GM18505 (cell line): Measurements from ENCODE around the gene NANOS2.

Experiments used
- ATAC-seq: cut with Tn5 transposase; IDR thresholded peaks from one replicate; pipeline ENCODE4 v1.9.1; 2021; ENCODE audit not compliant: unreplicated experiment
- POLR2A ChIP-seq: IDR thresholded peaks from 4 replicates; pipeline ENCODE4 v1.6.1; 2011; ENCODE audit warnings: borderline replicate concordance; ENCODE audit not compliant: insufficient read depth, insufficient read length; ENCODE audit errors: extremely low read depth

The NANOS2 gene

DNA sequence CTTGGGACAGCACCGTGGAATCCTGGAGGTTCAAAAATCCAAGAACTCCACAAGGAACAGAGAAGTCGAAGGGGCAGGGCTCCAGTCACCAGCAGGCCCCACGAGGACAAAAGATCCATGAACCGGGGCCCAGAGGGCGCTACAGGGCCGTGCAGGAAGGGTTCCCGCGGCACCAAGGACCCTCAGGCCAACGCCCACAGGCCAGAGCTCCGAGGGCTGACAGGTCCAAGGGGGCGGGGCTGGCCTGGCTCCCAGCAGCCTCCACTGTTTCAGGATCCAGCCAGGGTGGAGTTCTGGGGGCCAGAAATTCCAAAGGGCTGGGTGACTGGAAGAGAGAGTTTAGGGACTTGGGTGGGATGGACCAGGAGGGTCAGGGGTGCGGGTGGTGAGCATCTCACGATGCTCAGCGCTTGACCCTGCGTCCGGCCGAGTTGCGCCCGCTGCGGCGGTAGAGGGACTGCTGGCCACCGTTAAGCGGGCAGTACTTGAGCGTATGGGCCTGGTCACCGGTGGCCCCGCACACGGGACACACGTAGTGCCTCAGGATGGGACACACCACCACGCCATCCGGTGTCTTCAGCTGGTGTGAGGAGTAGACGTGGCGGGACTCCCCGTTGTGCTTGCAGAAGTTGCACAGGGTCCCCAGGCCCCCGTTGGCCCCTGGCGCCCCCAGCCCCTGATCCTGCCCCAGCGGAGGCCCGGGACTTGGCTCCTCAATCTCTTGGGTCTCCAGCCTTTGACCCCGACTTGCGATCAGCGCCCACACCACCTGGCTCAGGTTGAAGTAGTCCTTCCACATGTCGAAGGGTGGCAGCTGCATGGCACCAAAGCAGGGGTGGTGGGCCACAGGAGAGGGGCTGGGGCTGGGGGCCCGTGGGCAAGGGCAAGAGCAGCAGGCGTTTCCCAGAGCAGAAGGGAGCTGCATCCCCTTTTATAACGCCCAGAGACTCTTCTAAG, at the start of gene NANOS2:
Gene NANOS2, minus strand, starts transcription at position 905 of the 957 bp plus-strand sequence. Its CDS starts 85 bp downstream, at position 820.
- no peak for TF ChIP-seq POLR2A
- ATAC-seq, result no peak

DNA sequence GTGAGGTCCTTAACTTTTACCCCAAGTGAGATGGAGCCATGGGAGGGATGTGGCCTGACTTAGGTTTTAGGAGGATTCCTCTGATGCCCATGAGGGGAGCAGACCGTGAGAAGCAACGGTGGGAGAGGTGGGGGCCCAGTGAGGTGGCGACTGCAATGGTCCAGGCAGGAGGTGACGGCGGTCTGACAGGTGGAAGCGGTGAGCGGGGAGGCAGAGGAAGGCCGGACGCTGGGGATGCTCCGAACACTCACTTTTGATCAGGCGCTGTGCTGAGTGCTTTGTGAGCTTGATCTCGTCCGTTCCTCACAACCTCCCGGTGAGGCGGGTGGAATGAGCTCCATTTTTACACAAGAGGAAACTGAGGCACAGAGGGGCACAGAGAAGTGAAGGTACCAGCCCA, 47.4 kb upstream of the NANOS2 start:
- no peak for ATAC-seq

GRCh38 chr19:45960595-45961235, 46.1 kb upstream of the NANOS2 start:
- no peak for ATAC-seq
- TF ChIP-seq POLR2A, result no peak

More for the DNA sequence above, 47.4 kb upstream of the NANOS2 start:
- TF ChIP-seq POLR2A, result no peak

GRCh38 chr19:45959517-45960025, 45.0 kb upstream of the NANOS2 start:
- ATAC-seq, result no peak
- TF ChIP-seq POLR2A, result no peak

- no peak for ATAC-seq
- no peak for TF ChIP-seq POLR2A
These were observed 44.4 kb upstream of the NANOS2 start for GRCh38 chr19:45958769-45959516.

GRCh38 chr19:45958320-45958719, 43.7 kb upstream of the NANOS2 start:
- no peak for ATAC-seq
- no peak for TF ChIP-seq POLR2A

DNA sequence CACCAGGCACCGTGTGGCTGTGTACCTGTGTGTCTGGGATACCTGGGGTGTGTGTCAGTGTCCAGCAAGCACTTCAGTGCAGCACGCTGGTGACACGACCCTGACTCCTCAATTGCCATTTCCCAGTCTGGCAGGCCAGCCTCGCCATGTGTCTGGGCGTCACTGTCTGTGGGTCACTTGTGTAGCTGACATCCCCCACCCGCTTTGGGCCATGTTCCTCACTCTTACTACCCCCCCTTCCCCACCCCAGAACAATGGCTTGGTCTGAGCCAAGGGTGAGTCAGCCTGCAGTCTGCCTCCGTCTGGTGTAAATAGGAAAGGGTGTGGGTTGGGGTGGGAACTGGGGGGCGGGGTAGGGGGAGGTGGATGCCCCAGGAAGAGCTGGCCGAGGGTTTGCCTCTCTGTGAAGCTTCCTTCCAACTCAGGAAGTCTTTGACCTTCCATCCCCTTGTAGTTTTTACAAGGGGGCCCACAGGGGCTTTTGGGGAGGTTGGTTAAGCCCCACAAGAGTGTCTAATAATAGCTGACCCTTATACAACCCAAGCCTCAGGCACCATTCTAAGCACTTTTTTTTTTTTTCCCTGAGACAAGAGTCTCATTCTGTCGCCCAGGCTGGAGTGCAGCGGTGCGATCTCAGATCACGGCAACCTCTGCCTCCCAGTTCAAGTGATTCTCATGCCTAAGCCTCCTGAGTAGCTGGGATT, 41.5 kb upstream of the NANOS2 start:
- ATAC-seq, result no peak

GRCh38 chr19:45954156-45954555, 39.6 kb upstream of the NANOS2 start:
- ATAC-seq, result no peak
- no peak for TF ChIP-seq POLR2A

More for the DNA sequence above, 41.5 kb upstream of the NANOS2 start:
- TF ChIP-seq POLR2A, result no peak

DNA sequence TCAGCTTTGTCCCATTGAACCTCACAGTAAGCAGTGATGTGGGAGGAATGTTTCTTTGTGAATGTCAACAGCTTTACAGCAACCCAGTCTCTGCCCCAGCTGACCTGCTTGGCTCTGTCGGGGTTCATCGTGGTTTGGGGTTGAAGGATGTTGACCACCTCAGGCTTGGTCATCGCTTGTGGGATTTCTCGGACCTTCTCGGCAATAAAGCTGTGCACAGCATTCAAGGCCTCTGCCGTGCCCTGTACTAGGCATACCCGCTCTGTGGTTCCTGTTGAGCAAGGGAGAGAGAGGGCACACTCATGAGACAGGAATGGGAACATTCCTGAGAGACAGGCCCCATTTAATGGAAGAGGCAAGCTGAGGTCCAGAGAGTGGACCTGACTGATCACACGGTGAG, 39.1 kb upstream of the NANOS2 start:
- TF ChIP-seq POLR2A, result no peak
- no peak for ATAC-seq

DNA sequence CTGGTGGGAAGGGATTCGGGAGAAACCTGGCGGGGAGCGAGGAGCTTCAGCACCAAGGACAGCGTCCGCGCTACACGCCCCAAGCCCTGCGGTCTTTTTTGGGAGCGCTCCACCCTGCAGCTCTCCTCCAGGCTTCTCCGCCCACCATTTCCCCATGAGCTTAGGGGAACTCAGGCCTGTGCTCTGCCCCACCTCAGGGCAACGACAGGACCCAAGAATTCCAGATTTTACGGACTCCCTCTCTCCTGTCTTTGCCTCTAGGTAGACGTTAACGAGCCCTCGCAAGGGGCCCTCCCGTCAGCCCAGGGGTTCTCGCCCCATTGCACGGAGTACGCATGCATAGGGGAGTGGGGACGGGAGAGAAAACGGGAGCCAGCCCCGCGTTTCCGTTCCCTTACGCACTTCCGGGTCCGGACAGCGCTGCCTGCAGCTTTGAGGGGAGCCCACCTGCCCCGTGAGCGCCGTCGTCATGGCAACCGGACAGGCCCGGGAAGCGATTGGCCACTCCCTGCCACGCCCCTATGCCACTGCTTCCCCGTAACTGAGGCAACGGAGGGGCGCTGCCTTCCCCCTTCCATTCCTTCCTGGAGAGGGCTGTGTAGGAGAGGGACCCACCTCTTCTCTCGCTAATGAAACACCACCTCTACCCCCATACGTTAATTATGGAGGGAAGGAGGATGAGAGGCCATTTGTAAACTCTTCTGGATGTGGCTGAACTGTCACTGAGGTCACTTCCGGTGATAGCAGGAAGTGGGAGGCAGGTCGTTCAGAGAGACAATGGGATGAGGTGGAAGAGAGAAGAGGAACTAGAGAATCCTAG, 38.3 kb upstream of the NANOS2 start:
- ATAC-seq, result no peak
- no peak for TF ChIP-seq POLR2A

DNA sequence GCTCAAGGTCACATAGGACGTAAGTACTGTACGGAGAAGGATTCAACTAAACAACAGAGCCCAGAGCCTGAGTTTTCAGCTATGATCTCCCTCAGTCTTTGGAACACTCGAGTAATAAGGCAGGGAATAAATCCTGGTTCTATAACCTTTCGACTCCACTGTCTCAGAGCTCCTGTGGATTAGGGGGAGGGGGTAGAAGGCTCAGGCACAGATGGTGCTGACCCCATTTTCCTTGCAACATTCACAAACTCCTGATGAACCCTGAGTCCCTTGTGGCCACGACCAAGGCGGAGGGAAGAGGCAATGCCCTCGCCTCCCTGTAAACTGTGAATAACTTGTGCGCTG, 37.7 kb upstream of the NANOS2 start:
- TF ChIP-seq POLR2A, result no peak
- ATAC-seq, result no peak

DNA sequence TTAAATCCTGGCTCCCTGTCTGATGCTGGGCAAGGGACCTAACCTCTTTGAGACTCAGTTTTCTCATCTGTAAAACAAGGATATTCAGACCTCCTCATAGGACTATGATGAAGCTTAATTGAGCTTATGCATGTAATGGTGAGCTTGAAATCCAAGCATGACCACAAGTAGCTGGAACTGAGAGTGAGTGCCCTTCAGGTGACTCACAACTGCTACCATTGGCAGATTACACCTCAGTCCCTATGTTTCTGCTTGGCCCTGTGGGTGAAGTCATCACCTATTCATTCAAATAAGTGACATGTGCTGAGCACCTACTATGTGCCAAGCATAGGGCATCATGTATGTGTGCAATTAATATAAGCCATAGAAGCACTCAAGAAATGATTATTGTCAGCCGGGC, 33.3 kb upstream of the NANOS2 start:
- no peak for TF ChIP-seq POLR2A
- no peak for ATAC-seq
